Ishikawa (cell line): ENCODE results near the gene PSMG3.

ENCODE experiments used
- CEBPB ChIP-seq: IDR thresholded peaks from 2 replicates; pipeline ENCODE4 v1.6.1; 2012
- EP300 ChIP-seq: IDR thresholded peaks from 2 replicates; pipeline ENCODE4 v1.6.1; 2012; ENCODE audit warnings: borderline replicate concordance
- RAD21 ChIP-seq: IDR thresholded peaks from 2 replicates; pipeline ENCODE4 v1.6.1; 2012; ENCODE audit warnings: low read depth
- YY1 ChIP-seq: IDR thresholded peaks from 2 replicates; pipeline ENCODE4 v1.6.1; 2012; ENCODE audit warnings: low read depth
- TF ChIP-seq, protein P1 (sequence below): IDR thresholded peaks from 2 replicates; pipeline ENCODE4 v1.6.1; 2012
- TF ChIP-seq, protein P2 (sequence below): IDR thresholded peaks from 2 replicates; pipeline ENCODE4 v1.6.1; 2012

GRCh38 chr7:1533547-1534329 is 36.1 kb downstream of the PSMG3 start:
- TF ChIP-seq, protein P1, sequence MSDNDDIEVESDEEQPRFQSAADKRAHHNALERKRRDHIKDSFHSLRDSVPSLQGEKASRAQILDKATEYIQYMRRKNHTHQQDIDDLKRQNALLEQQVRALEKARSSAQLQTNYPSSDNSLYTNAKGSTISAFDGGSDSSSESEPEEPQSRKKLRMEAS = no peak
- TF ChIP-seq CEBPB = no peak
- TF ChIP-seq YY1 = no peak
- no peak for TF ChIP-seq RAD21
- TF ChIP-seq, protein P2, sequence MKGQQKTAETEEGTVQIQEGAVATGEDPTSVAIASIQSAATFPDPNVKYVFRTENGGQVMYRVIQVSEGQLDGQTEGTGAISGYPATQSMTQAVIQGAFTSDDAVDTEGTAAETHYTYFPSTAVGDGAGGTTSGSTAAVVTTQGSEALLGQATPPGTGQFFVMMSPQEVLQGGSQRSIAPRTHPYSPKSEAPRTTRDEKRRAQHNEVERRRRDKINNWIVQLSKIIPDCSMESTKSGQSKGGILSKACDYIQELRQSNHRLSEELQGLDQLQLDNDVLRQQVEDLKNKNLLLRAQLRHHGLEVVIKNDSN = no peak
- TF ChIP-seq EP300 = no peak
